GM12892 (cell line): ENCODE measurements around the gene GSC2.

ENCODE experiments used
- POLR2A ChIP-seq: IDR thresholded peaks from 2 replicates; pipeline ENCODE4 v1.6.1; 2011; ENCODE audit warnings: low read depth, low read length, control low read depth
- POLR2AphosphoS5 ChIP-seq: IDR thresholded peaks from 2 replicates; pipeline ENCODE4 v1.6.1; 2011; ENCODE audit warnings: low read depth, low read length, control low read depth
- TAF1 ChIP-seq: IDR thresholded peaks from 2 replicates; pipeline ENCODE4 v1.6.1; 2011; ENCODE audit warnings: low read depth, mild to moderate bottlenecking, control low read depth, low read length, borderline replicate concordance

- TF ChIP-seq POLR2A (no peak), POLR2AphosphoS5 (no peak), TAF1 (no peak)
Observed at GRCh38 chr22:19167106-19167869, 17.2 kb upstream of the GSC2 start.
